ENCODE results near the gene RBM48.

RBM48 gene

DNA sequence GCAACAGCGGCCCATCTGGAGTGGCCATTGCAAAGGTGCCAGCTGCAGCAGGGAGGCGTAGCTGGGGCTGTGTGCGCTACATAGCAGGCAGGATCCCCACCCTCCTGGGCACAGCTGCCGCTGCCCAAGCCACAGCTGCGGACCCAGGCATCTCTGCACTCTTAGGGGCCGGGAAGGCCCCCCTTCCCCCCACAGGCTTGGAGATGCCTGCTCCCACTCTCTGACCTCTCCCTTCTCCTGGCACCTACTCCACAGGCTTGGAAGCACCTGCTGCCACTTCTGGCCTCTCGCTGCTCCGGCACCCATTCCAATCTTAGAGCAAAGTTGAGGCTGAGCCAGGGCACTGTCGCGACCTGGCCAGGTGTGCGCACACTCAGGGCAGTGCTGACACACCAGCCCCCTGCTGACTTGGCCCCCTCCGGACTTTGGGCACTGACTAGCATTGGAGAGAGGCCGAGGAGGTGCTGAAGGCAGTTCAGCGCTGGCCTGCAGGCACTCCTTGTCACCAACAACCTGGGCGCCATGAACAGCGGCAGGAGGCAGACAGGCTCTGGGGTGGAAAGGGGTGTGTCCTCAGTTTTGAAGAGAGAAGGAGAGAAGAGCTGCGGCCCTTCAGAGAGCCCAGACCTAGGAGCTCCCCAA is 18.4 kb downstream of the RBM48 start:
- no peak for DNase-seq

DNA sequence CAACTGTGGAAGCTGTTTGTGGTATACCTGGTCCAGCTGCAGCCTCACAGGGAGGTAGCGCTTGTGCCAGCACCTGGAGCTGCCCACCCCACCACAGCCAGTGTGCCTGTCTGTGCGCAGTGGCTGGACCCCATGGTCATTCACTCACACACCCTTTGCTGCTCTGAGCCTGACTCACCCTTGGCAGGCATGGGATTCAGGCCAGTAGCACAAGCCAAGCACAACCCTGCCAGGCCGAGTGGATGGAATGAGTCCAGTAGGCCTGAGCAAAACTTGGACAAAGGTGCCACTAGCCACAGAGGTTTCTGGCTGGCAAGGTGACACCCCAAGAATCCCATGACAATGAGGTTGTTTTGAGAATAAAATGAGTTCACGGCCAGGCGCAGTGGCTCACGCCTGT is 19.0 kb downstream of the RBM48 start:
- no peak for DNase-seq

DNA sequence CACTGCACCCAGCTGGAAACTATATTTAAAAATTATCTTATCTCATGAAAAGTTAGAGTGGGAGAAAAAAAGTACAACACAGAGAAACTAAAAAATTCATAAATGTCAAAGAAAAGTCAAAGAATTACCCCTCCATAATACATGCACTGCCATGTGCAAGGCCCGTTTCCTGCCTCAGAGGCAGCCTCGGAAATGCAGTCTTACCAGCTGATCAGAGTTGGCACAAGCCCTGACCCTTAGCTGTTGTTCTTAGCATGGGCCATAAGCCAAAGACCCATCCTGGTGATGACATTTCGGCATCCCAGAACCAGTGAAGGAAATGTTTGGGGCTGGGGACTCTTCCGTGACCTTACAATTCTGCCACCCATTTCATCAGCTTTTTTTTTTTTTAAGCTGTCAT is 21.6 kb downstream of the RBM48 start:
- DNase-seq = no peak

DNA sequence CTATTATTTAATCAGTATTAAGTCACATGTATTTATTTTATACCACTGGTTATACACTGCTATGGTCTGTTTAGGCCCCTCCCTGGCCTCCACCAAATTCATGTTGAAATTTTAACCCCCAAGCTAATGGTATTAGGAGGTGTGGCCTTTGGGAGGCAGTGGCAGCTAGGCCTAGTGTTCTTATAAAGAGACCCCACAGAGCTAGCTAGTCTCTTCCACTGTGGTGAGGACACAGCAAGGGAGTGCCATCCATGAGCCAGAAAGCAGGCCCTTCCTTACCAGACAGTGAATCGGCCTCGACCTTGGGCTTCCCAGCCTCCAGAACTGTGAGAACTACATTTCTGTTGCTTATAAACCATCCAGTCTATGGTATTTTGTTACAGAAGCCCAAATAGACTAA is 28.7 kb downstream of the RBM48 start:
- DNase-seq = no peak

DNA sequence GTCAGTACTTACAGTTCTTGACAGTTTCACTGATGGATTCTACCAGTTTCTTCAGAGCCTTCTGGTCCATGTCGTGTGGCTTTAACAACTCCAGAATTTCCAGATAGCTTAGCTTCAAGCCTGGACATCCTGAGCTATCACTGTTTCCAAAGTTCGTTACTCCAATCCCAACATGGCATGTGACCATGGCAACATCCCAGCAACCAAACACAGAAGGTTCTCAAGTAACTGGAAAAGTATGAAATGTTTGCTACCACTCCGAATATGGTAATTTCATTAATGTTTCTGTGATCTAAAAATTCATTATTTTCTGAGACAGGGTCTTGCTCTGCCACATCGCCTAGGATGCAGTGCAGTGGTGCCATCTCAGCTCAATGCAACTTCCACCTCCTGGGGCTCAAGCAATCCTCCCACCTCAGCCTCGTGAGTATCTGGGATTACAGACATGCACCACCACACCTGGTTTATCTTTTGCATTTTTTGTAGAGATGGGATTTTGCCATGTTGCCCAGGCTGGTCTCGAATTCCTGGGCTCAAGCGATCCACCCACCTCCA is 29.3 kb downstream of the RBM48 start:
- no peak for DNase-seq

DNA sequence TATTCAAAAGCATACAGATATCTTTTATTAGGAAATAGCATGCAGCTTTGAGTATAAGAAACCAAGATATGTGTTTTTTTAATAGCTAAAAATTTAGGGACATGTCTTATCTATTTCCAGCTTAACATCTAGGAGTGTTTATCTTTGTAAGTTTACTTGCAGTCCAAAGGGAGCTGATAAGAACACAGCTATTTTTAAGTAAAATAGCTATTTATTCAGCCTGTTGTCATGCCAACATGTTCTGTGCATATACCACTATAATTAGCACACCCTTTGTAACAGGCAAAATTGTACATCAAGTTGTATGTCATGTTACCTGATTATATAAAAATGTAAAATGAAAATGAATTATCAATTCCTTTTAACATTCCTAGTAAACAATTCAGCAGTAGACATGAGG is 32.0 kb downstream of the RBM48 start:
- DNase-seq = no peak

DNA sequence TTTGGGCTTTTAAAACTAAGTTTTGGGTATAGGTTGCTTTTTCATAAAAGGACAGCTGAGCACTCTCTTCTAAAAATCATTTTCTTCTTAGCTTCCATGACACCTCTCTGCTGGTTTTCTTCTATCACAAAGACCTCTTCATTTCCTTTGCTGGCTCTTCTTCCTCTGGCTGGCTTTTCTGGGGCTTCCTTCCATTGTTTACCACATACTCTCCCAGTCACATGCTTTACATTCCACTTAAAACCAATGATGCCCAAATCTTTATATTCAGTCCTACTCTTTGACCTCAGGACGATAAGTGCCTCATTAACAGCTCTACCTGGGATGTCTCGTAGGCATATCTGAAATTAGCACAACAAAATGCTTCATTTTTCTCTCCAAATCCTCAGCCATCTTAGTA is 34.8 kb downstream of the RBM48 start:
- no peak for DNase-seq

DNA sequence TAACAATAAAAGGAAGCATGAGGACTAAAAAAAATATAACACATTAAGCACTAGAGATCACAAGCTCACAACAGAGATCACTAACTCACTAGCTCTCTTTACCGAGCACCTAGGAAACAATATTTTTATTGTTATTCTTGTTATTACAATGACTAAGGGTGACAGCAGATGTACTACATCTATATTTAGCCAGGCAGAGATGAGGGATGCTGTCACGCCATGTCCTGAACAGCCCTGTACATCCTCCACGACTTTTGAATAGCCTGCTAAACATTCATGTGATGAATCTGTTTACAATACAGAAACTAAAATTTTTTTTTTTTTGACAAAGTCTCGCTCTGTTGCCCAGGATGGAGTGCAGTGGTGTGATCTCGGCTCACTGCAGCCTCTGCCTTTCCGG is 38.9 kb downstream of the RBM48 start:
- DNase-seq = no peak

DNA sequence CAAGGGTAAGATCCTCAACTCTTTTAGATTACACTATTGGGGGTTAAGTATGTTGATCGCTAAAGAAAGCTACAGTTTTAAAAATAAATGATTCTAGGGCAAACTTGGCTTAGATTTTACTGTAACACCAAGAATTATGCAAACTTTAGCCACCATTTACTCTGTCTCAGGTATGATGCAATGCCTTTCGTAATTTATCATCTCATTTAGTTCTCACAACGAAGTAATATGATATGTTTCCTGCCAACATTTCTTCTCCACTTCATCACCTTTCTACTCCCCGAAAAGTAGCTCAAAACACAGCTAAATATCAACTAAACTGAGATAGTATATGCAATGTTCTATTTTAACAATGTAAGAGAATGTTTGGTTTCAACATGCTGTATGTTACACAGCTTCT is 40.5 kb downstream of the RBM48 start:
- DNase-seq = peak in 1 of 2 experiments; percentile 37

DNA sequence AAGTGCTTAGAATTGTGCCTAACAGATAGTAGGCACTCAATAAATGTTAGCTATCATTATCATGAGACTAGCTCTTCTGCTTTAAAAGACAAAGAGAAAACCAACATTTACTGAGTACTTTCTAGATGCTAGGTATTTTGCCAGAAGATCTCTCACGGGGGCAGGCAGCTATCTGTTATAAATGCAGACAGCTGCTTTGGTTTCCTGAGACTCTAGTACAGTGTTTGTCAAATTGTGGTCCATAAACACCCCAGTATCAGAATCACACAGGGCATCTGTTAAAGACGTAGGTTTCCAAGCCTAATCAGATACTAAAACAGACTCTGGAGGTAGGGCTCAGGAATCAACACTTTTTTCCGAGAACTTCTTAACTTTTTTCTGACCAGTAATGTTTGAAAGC is 47.7 kb downstream of the RBM48 start:
- DNase-seq = no peak

DNA sequence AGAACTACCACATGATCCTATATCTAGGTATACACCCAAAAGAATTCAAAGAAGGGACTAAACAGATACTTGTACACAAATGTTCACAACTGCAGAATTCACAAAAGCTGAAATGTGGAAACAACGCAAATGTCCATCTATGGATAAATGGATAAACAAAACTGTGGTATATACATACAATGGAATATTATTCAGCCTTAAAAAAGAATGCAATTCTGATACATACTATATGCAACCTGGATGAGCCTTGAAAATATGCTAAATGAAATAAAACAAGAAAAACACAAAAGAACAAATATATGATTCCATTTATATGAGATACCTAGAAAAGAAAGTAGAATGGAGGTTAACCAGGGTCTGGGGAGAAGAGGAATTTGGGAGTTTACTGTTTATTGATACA is 54.4 kb downstream of the RBM48 start:
- no peak for DNase-seq

DNA sequence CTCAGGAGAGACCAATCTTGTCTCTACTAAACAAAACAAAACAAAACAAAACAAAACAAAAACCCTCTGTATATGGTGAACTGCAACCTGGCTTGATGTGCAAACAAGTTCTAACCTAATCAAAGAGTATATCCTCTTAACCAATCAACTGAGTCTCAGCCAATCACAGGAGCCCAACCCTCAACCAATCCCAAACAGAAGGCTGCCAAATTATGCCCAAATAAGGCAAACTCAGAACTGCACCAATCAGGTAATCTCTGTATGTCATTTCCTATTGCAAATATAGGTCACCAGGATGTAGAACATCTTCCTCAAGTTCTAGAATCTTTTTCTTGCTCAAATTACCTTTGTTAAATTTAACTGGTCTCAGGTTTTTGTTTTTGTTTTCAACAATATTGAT is 56.4 kb downstream of the RBM48 start:
- no peak for DNase-seq

DNA sequence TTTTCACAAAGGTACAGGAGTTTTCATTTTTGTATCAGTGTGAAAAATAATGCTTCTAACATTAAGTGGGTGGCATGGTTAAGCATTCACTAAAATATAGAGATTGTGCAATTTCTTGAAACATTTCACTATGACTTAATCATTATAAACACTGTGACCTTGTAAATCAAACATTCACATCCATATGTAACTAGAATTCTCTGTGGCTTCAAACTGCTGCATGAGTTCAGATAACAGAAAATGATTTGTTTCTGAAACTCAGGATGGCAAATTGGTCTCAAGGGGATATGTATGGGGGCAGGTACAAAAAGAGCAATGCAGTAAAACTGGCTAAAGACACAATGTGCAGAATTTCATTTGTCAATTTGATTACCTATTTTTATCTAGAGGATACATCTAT is 57.8 kb downstream of the RBM48 start:
- DNase-seq = peak in 1 of 2 experiments; percentile 3

DNA sequence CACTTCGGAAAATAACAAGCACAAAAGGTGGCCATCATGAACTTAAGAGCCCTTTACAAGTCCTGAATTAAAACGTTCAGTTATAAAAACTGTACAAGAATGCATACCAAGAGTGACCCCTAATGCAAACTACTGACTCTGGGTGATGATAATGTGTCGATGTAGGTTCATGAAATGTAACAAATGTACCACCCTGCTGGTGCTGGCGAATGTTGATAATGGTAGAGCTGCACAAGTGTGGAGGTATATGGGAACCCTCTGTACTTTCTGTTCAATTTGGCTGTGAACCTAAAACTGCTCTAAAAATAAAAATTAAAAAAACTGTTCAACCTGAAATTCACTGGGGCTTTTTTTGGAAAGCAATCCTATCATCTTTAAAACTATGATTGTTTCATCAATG is 58.2 kb downstream of the RBM48 start:
- DNase-seq = no peak

Data from AML-193 (cell line).